CD4-positive, alpha-beta memory T cell (primary cell): Measurements from ENCODE around the gene LILRA2. TPM values are rescaled to one million over a fixed set of nuclear protein-coding genes. Genes with fewer than 3 reads are reported as not detected.

Experiments
- CTCF ChIA-PET: fragments of 350-600 bp; sonication (Branson Sonifier 250); formaldehyde crosslinking; loops from one replicate; lab custom pipeline; 2021; ENCODE audit warnings: inconsistent platforms; ENCODE audit not compliant: partially characterized antibody; lab: Charles Lee
- POLR2A ChIA-PET: fragments of 350-600 bp; sonication (Branson Sonifier 250); formaldehyde crosslinking; loops from one replicate; lab custom pipeline; 2021; ENCODE audit not compliant: partially characterized antibody; lab: Charles Lee
- DNase-seq, 5 donors: peaks; one replicate each; pipeline versions ENCODE4 v3.0.0 to v3.0.0-alpha.2; 2020 to 2022; ENCODE audit warnings: mixed read lengths in 1 of 5
- H3K27ac ChIP-seq: one replicate; pipeline ENCODE4 v1.7.0; 2013; ENCODE audit warnings: low read depth, low read length
- H3K27me3 ChIP-seq: 2 replicates; pipeline ENCODE4 v1.7.0; 2013; ENCODE audit warnings: mild to moderate bottlenecking, low read length, moderate library complexity; ENCODE audit not compliant: insufficient read depth
- H3K36me3 ChIP-seq: 2 replicates; pipeline ENCODE4 v1.7.0; 2013; ENCODE audit warnings: mild to moderate bottlenecking, low read length, moderate library complexity; ENCODE audit not compliant: insufficient read depth
- H3K4me1 ChIP-seq: 2 replicates; pipeline ENCODE4 v1.7.0; 2013; ENCODE audit warnings: mild to moderate bottlenecking, low read length, moderate library complexity; ENCODE audit not compliant: insufficient read depth
- H3K4me3 ChIP-seq, 2 donors: one replicate each; pipeline ENCODE4 v1.7.0; 2013; ENCODE audit warnings: low read length in 2 of 2, mild to moderate bottlenecking in 1 of 2
- H3K9me3 ChIP-seq, 2 donors: one replicate each; pipeline ENCODE4 v1.7.0; 2013; ENCODE audit warnings: low read length in 2 of 2, control low read depth in 1 of 2; ENCODE audit not compliant: control insufficient read depth in 1 of 2
- H3K27ac Mint-ChIP-seq, 7 donors: one replicate each; pipeline ENCODE4 v1.8.0; 2020 to 2021; ENCODE audit warnings: mixed read lengths in 7 of 7, mild to moderate bottlenecking in 6 of 7, inconsistent platforms in 3 of 7, moderate library complexity in 3 of 7
- H3K27me3 Mint-ChIP-seq, 2 donors: one replicate each; pipeline ENCODE4 v1.8.0; 2020 to 2021; ENCODE audit warnings: mixed read lengths in 2 of 2
- H3K36me3 Mint-ChIP-seq, 2 donors: one replicate each; pipeline ENCODE4 v1.8.0; 2020 to 2021; ENCODE audit warnings: mixed read lengths in 2 of 2, inconsistent platforms in 1 of 2, mild to moderate bottlenecking in 1 of 2
- H3K4me1 Mint-ChIP-seq, 4 donors: one replicate each; pipeline ENCODE4 v1.8.0; 2020 to 2021; ENCODE audit warnings: mixed read lengths in 4 of 4, mild to moderate bottlenecking in 1 of 4
- H3K4me3 Mint-ChIP-seq, 8 donors: one replicate each; pipeline ENCODE4 v1.8.0; 2020 to 2021; ENCODE audit warnings: mixed read lengths in 8 of 8, mild to moderate bottlenecking in 7 of 8, moderate library complexity in 6 of 8, inconsistent platforms in 3 of 8
- H3K9me3 Mint-ChIP-seq, 8 donors: one replicate each; pipeline ENCODE4 v1.8.0; 2020 to 2021; ENCODE audit warnings: mixed read lengths in 8 of 8, mild to moderate bottlenecking in 5 of 8, inconsistent platforms in 3 of 8, moderate library complexity in 1 of 8
- intact Hi-C: fragments of 100-400 bp; cut with micrococcal nuclease; formaldehyde crosslinking; loops from one replicate; pipeline ENCODE4 v1.15.1; 2023
- polyA plus RNA-seq, 2 donors: library from polyadenylated mRNA; unstranded; fragments of 300-500 nt; fragmentation: Illumina TruSeq; gene quantifications; one replicate each; pipeline ENCODE4 v1.2.3, GENCODE V29; 2021
- total RNA-seq, 2 experiments: library from RNA; stranded (reverse); gene quantifications; one replicate each; pipeline ENCODE4 v1.2.3, GENCODE V29; 2021

LILRA2 gene
- total RNA-seq (under 1 TPM; 0.35 to 0.47 TPM), polyA plus RNA-seq (not detected)

GRCh38 chr19:54573330-54573872, at the start of gene LILRA2:
TSS of gene LILRA2 (plus strand) at chr19:54573790. CDS start at chr19:54573879, 89 bp downstream.
- Histone ChIP-seq H3K27me3 (peaks cover 3% of the 10 kb centered on the region), H3K36me3 (no peaks in the 10 kb centered on the region), H3K4me3 (no peak within 1 kb of the TSS), H3K27ac (no peak within 1 kb of the TSS), H3K4me1 (no peaks in the 10 kb centered on the region), H3K9me3 (no peaks in the 10 kb centered on the region)
- H3K27ac Mint-ChIP-seq, result no peak within 1 kb of the TSS
- H3K9me3 Mint-ChIP-seq, result no peaks in the 10 kb centered on the region
- ChIA-PET POLR2A (no interaction called here), CTCF (no interaction called here)
- H3K36me3 Mint-ChIP-seq, result no peaks in the 10 kb centered on the region
- no peak for DNase-seq
- no peak within 1 kb of the TSS for H3K4me3 Mint-ChIP-seq
- peaks cover 24% of the 10 kb centered on the region in 2 donors for H3K27me3 Mint-ChIP-seq
- H3K4me1 Mint-ChIP-seq, result no peaks in the 10 kb centered on the region
- intact Hi-C loops, result no loop called here

GRCh38 chr19:54525636-54526035, 48.0 kb upstream of the LILRA2 start:
- DNase-seq, result no peak
- peaks cover 0 to 5% (median 0%) of the 10 kb centered on the region in 8 donors for H3K9me3 Mint-ChIP-seq
- no peak overlapping the region for H3K27ac Mint-ChIP-seq
- Histone ChIP-seq H3K27me3 (no peaks in the 10 kb centered on the region), H3K4me1 (peaks cover 18% of the 10 kb centered on the region), H3K36me3 (no peaks in the 10 kb centered on the region), H3K4me3 (no peak overlapping the region), H3K27ac (no peak overlapping the region), H3K9me3 (no peaks in the 10 kb centered on the region)
- peaks cover 19 to 39% of the 10 kb centered on the region in 2 donors for H3K27me3 Mint-ChIP-seq
- peaks cover 8 to 29% (median 14%) of the 10 kb centered on the region in 4 donors for H3K4me1 Mint-ChIP-seq
- intact Hi-C loops, result no loop called here
- POLR2A ChIA-PET, result no interaction called here
- no peak overlapping the region for H3K4me3 Mint-ChIP-seq
- H3K36me3 Mint-ChIP-seq, result no peaks in the 10 kb centered on the region
- CTCF ChIA-PET, result no interaction called here

GRCh38 chr19:54526972-54527371, 46.6 kb upstream of the LILRA2 start:
- Mint-ChIP-seq H3K9me3 (peaks cover 0 to 5% (median 0%) of the 10 kb centered on the region in 8 donors), H3K27ac (no peak overlapping the region), H3K27me3 (peaks cover 21 to 32% of the 10 kb centered on the region in 2 donors), H3K4me1 (peaks cover 2 to 15% (median 5%) of the 10 kb centered on the region in 4 donors), H3K4me3 (no peak overlapping the region), H3K36me3 (no peaks in the 10 kb centered on the region)
- no peaks in the 10 kb centered on the region for H3K36me3 ChIP-seq
- peaks cover 5% of the 10 kb centered on the region for H3K4me1 ChIP-seq
- no peaks in the 10 kb centered on the region for H3K9me3 ChIP-seq
- ChIA-PET CTCF (no interaction called here), POLR2A (no interaction called here)
- no peak overlapping the region for H3K4me3 ChIP-seq
- intact Hi-C loops, result no loop called here
- no peak overlapping the region for H3K27ac ChIP-seq
- no peaks in the 10 kb centered on the region for H3K27me3 ChIP-seq
- no peak for DNase-seq

DNA sequence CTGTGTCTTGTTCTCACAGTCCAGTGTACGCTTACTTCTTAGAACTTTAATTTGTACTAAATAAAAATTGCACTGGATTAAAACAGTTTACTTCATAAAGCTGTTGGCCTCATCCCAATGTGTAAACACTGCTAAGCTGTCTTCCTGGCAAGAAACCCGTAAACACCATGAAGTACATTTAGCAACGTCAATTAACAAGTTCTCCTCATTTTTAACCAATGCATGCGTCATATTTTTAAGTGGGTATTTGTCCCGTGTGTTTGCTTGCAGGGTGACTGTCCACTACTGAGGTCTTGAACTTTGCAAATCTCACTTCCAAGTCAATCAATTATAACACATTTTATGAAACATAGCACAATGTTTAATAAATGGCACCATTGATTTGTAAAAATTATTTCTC, 42.7 kb upstream of the LILRA2 start:
- H3K27me3 Mint-ChIP-seq, result peaks cover 29 to 33% of the 10 kb centered on the region in 2 donors
- peaks cover 0 to 2% (median 0%) of the 10 kb centered on the region in 4 donors for H3K4me1 Mint-ChIP-seq
- H3K4me1 ChIP-seq, result no peaks in the 10 kb centered on the region
- DNase-seq, result no peak
- no peak overlapping the region for H3K27ac Mint-ChIP-seq
- H3K27me3 ChIP-seq, result peaks cover 3% of the 10 kb centered on the region
- H3K36me3 Mint-ChIP-seq, result no peaks in the 10 kb centered on the region
- peaks cover 0 to 5% (median 0%) of the 10 kb centered on the region in 8 donors for H3K9me3 Mint-ChIP-seq
- CTCF ChIA-PET, result no interaction called here
- H3K4me3 ChIP-seq, result no peak overlapping the region
- H3K27ac ChIP-seq, result no peak overlapping the region
- H3K9me3 ChIP-seq, result no peaks in the 10 kb centered on the region
- POLR2A ChIA-PET, result no interaction called here
- no peak overlapping the region for H3K4me3 Mint-ChIP-seq
- H3K36me3 ChIP-seq, result no peaks in the 10 kb centered on the region
- intact Hi-C loops, result no loop called here

DNA sequence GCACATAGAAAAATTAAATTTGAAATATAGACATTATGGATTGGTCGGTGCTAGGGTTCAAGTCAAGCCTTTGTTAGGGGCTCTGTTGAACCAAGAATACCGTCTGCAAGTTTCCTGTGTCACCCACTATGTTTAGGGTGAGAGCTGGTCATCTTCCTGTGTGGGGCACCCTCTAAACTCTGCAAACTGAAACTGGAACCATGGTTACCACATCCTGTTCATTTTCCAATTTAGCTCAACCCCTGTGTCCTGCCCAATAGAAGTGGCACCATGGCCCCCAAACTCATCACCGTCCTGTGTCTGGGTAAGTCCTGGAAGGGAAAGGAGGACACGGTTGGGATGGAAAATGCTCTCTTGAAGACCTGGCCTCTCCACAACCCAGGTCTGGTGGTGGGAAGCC, 41.1 kb upstream of the LILRA2 start:
- Mint-ChIP-seq H3K4me3 (no peak overlapping the region), H3K9me3 (peaks cover 0 to 4% (median 0%) of the 10 kb centered on the region in 8 donors), H3K27me3 (peaks cover 32 to 44% of the 10 kb centered on the region in 2 donors), H3K27ac (no peak overlapping the region), H3K36me3 (no peaks in the 10 kb centered on the region), H3K4me1 (peaks cover 0 to 2% (median 0%) of the 10 kb centered on the region in 4 donors)
- no peak for DNase-seq
- CTCF ChIA-PET, result no interaction called here
- POLR2A ChIA-PET, result no interaction called here
- Histone ChIP-seq H3K4me3 (no peak overlapping the region), H3K27me3 (peaks cover 3% of the 10 kb centered on the region), H3K9me3 (no peaks in the 10 kb centered on the region), H3K4me1 (no peaks in the 10 kb centered on the region), H3K36me3 (no peaks in the 10 kb centered on the region), H3K27ac (no peak overlapping the region)
- intact Hi-C loops, result no loop called here

GRCh38 chr19:54533476-54533875, 40.1 kb upstream of the LILRA2 start:
- Mint-ChIP-seq H3K36me3 (no peaks in the 10 kb centered on the region), H3K4me3 (no peak overlapping the region), H3K4me1 (peaks cover 0 to 2% (median 0%) of the 10 kb centered on the region in 4 donors), H3K9me3 (peaks cover 0 to under 1% (median 0%) of the 10 kb centered on the region in 8 donors), H3K27ac (no peak overlapping the region), H3K27me3 (peaks cover 29 to 41% of the 10 kb centered on the region in 2 donors)
- ChIA-PET CTCF (no interaction called here), POLR2A (no interaction called here)
- no peaks in the 10 kb centered on the region for H3K36me3 ChIP-seq
- H3K4me3 ChIP-seq, result no peak overlapping the region
- no peak overlapping the region for H3K27ac ChIP-seq
- intact Hi-C loops, result no loop called here
- H3K27me3 ChIP-seq, result peaks cover 3% of the 10 kb centered on the region
- DNase-seq, result no peak
- H3K9me3 ChIP-seq, result no peaks in the 10 kb centered on the region
- no peaks in the 10 kb centered on the region for H3K4me1 ChIP-seq

GRCh38 chr19:54534156-54534555, 39.4 kb upstream of the LILRA2 start:
- Histone ChIP-seq H3K9me3 (no peaks in the 10 kb centered on the region), H3K4me1 (no peaks in the 10 kb centered on the region), H3K36me3 (no peaks in the 10 kb centered on the region), H3K4me3 (no peak overlapping the region), H3K27ac (no peak overlapping the region), H3K27me3 (peaks cover 3% of the 10 kb centered on the region)
- ChIA-PET CTCF (no interaction called here), POLR2A (no interaction called here)
- Mint-ChIP-seq H3K4me1 (peaks cover 0 to 2% (median 0%) of the 10 kb centered on the region in 4 donors), H3K9me3 (peaks cover 0 to 3% (median 0%) of the 10 kb centered on the region in 8 donors), H3K27ac (no peak overlapping the region), H3K4me3 (peak overlapping the region in 1 of 8 donors; percentile 55), H3K27me3 (peaks cover 25 to 39% of the 10 kb centered on the region in 2 donors), H3K36me3 (no peaks in the 10 kb centered on the region)
- no peak for DNase-seq
- intact Hi-C loops, result no loop called here
